HepG2 (cell line): Measurements from ENCODE around the gene PUM1. TPM values are rescaled to one million over a fixed set of nuclear protein-coding genes. Genes with fewer than 3 reads are reported as not detected.

Experiments used
- ATAC-seq: fragments of 200-7000 bp; cut with Tn5 transposase; 3 replicates; pipeline ENCODE4 v1.9.1; 2020; ENCODE audit warnings: mild to moderate bottlenecking, moderate library complexity
- BruUV-seq: library from RNA; stranded (reverse); fragments of 400-500 nt; replicated peaks from 2 replicates; lab custom pipeline; 2021; lab: Mats Ljungman, UMichigan
- CTCF ChIA-PET: fragments of 300-600 bp; formaldehyde crosslinking; extraction: SDS; loops from one replicate; lab custom pipeline; 2021; ENCODE audit warnings: low total read pairs, inconsistent platforms, low intra/inter-chr PET ratio; lab: Yijun Ruan, JAX
- POLR2A ChIA-PET: fragments of 350-600 bp; sonication (Branson Sonifier 250); formaldehyde crosslinking; loops from one replicate; lab custom pipeline; 2020; ENCODE audit warnings: antibody characterized with exemption, inconsistent platforms; lab: Yijun Ruan, JAX
- DNase-seq: peaks from one replicate; pipeline ENCODE4 v3.0.0-alpha.2; 2015; ENCODE audit warnings: low spot score
- FAIRE-seq: peaks from 3 replicates; lab custom pipeline; 2011; peaks lifted over from hg19 to GRCh38; lab: Jason Lieb, UNC
- H2AFZ ChIP-seq: one replicate; pipeline ENCODE4 v1.6.1; 2011; ENCODE audit warnings: low read length, inconsistent platforms
- H3K27ac ChIP-seq: fragments of 300-600 bp; 3 replicates; pipeline ENCODE4 v1.8.0; 2011; ENCODE audit warnings: mixed run types, mild to moderate bottlenecking, mixed read lengths, low read length, inconsistent platforms; ENCODE audit not compliant: insufficient read depth; ENCODE audit errors: extremely low read length
- H3K27me3 ChIP-seq, 2 experiments: fragments of 200-600 bp in 1 of 2; 2 replicates in 1 of 2; 3 replicates in 1 of 2; pipeline versions ENCODE4 v1.6.0 to v1.8.0; 2011; ENCODE audit warnings: low read length in 2 of 2, mild to moderate bottlenecking in 2 of 2, moderate library complexity in 2 of 2, inconsistent platforms in 1 of 2; ENCODE audit not compliant: insufficient read depth in 2 of 2, control insufficient read depth in 1 of 2
- H3K36me3 ChIP-seq, 2 experiments: fragments of 200-600 bp in 1 of 2; replicated peaks in 1 of 2; 2 replicates in 1 of 2; 3 replicates in 1 of 2; pipeline versions ENCODE4 v1.5.1 to v1.8.0; 2011; ENCODE audit warnings: low read length in 2 of 2, inconsistent platforms in 1 of 2; ENCODE audit not compliant: insufficient read depth in 2 of 2, control insufficient read depth in 1 of 2
- H3K4me1 ChIP-seq: 2 replicates; pipeline ENCODE4 v1.5.1; 2012; ENCODE audit warnings: low read length, inconsistent platforms; ENCODE audit not compliant: insufficient read depth
- H3K4me2 ChIP-seq: 2 replicates; pipeline ENCODE4 v1.6.0; 2011; ENCODE audit warnings: low read depth, low read length, inconsistent platforms
- H3K4me3 ChIP-seq, 3 experiments: fragments of 200-600 bp in 1 of 3; sonication (generic), shearing (Covaris generic) in 1 of 3; replicated peaks in 1 of 3; 2 replicates each; pipeline ENCODE4 v1.5.1; 2011 to 2016; ENCODE audit warnings: low read length in 3 of 3, inconsistent platforms in 2 of 3, low read depth in 2 of 3, mild to moderate bottlenecking in 2 of 3, control low read depth in 1 of 3, mixed read lengths in 1 of 3; ENCODE audit not compliant: insufficient read depth in 1 of 3
- H3K79me2 ChIP-seq: one replicate; pipeline ENCODE4 v1.6.1; 2011; ENCODE audit warnings: low read length, inconsistent platforms; ENCODE audit not compliant: insufficient read depth
- H3K9ac ChIP-seq: 2 replicates; pipeline ENCODE4 v1.6.0; 2011; ENCODE audit warnings: mild to moderate bottlenecking, low read depth, low read length, inconsistent platforms; ENCODE audit not compliant: insufficient read depth
- H3K9me3 ChIP-seq: 2 replicates; pipeline ENCODE4 v1.5.1; 2012; ENCODE audit warnings: mild to moderate bottlenecking, low read length
- H4K20me1 ChIP-seq: 2 replicates; pipeline ENCODE4 v1.6.0; 2011; ENCODE audit warnings: inconsistent platforms, mild to moderate bottlenecking, low read length, moderate library complexity; ENCODE audit not compliant: insufficient read depth
- EHMT2 ChIP-seq: fragments of 200-600 bp; sonication (generic); IDR thresholded peaks from 2 replicates; pipeline ENCODE4 v1.7.0; 2017; ENCODE audit warnings: antibody characterized with exemption, low read depth, low read length, borderline replicate concordance
- FOSL2 ChIP-seq: sonication (generic); formaldehyde crosslinking; IDR thresholded peaks from 2 replicates; pipeline ENCODE4 v1.4.0; 2020; ENCODE audit warnings: missing genetic modification reagents
- HNRNPLL ChIP-seq: fragments of 200-400 bp; formaldehyde crosslinking; IDR thresholded peaks from 2 replicates; pipeline ENCODE4 v1.6.1; 2017; ENCODE audit warnings: mild to moderate bottlenecking, low read depth, low read length; ENCODE audit not compliant: poor library complexity, severe bottlenecking
- KAT7 ChIP-seq: IDR thresholded peaks from 2 replicates; pipeline ENCODE4 v1.6.1; 2018; ENCODE audit warnings: borderline replicate concordance, missing compliant biosample characterization
- MAZ ChIP-seq, 2 experiments: sonication (generic) in 1 of 2; formaldehyde crosslinking in 1 of 2; IDR thresholded peaks; 2 replicates each; pipeline versions ENCODE4 v1.5.0 to v1.6.1; 2012 to 2020; ENCODE audit warnings: low read depth in 2 of 2, mild to moderate bottlenecking in 2 of 2, borderline replicate concordance in 1 of 2, improper control_type of control experiment in 1 of 2, low read length in 1 of 2, missing genetic modification reagents in 1 of 2, moderate library complexity in 1 of 2
- PITX1 ChIP-seq: sonication (generic); formaldehyde crosslinking; IDR thresholded peaks from 2 replicates; pipeline ENCODE4 v1.5.1; 2020; ENCODE audit warnings: mild to moderate bottlenecking, missing genetic modification reagents
- U2AF2 ChIP-seq: fragments of 200-400 bp; formaldehyde crosslinking; IDR thresholded peaks from 2 replicates; pipeline ENCODE4 v1.6.1; 2017; ENCODE audit warnings: low read depth, mild to moderate bottlenecking, low read length
- ZNF414 ChIP-seq: sonication (generic); formaldehyde crosslinking; IDR thresholded peaks from 2 replicates; pipeline ENCODE4 v1.5.0; 2020; ENCODE audit warnings: missing genetic modification reagents
- ZNF691 ChIP-seq: sonication (generic); formaldehyde crosslinking; IDR thresholded peaks from 2 replicates; pipeline ENCODE4 v1.4.0; 2020; ENCODE audit warnings: missing genetic modification reagents, low read depth, mild to moderate bottlenecking, borderline replicate concordance
- ZNF749 ChIP-seq: sonication (generic); formaldehyde crosslinking; IDR thresholded peaks from 2 replicates; pipeline ENCODE4 v1.8.0; 2022; ENCODE audit warnings: mild to moderate bottlenecking, missing genetic modification reagents, moderate library complexity, borderline replicate concordance
- ZUFSP ChIP-seq: sonication (generic); formaldehyde crosslinking; IDR thresholded peaks from 2 replicates; pipeline ENCODE4 v1.9.0; 2021; ENCODE audit warnings: missing genetic modification reagents, mild to moderate bottlenecking, borderline replicate concordance
- WGBS: methylation state at CpG from one replicate; pipeline ENCODE4 v1.1.6; 2017; ENCODE audit warnings: low lambda C conversion rate; 5-methylcytosine and 5-hydroxymethylcytosine counted together
- in situ Hi-C: cut with HindIII; loops from 2 replicates; pipeline ENCODE4 v1.10.0; 2017; ENCODE audit warnings: low pct_unique_long_range_greater_than_20kb; ENCODE audit not compliant: extremely low pct_ligation_motif_present
- intact Hi-C: fragments of 100-400 bp; cut with micrococcal nuclease; formaldehyde crosslinking; loops from one replicate; pipeline ENCODE4 v1.10.0; 2022; ENCODE audit not compliant: unreplicated experiment
- polyA plus RNA-seq, 8 experiments: library from polyadenylated mRNA; depleted of rRNA in 3 of 8; stranded (reverse) in 7 of 8; unstranded in 1 of 8; fragments of >200 nt; fragmentation: Illumina TruSeq in 4 of 8; extraction: Trizol in 4 of 8; gene quantifications; 2 replicates each; pipeline versions ENCODE4 v1.2.1 to v1.2.3, GENCODE V29; 2011 to 2016; ENCODE audit warnings: low read depth in 4 of 8, missing spikeins in 1 of 8, mixed read lengths in 1 of 8; ENCODE audit not compliant: insufficient read depth in 1 of 8
- total RNA-seq, 5 experiments: library from RNA; depleted of rRNA; stranded (reverse); fragments of >200 nt; fragmentation: Illumina TruSeq; extraction: Trizol; gene quantifications; 2 replicates each; pipeline ENCODE4 v1.2.3, GENCODE V29; 2016; ENCODE audit warnings: low read depth in 1 of 5
- TF ChIP-seq, protein P1 (sequence below): sonication (generic); formaldehyde crosslinking; IDR thresholded peaks from 2 replicates; pipeline ENCODE4 v1.5.0; 2020; ENCODE audit warnings: missing genetic modification reagents, mild to moderate bottlenecking, borderline replicate concordance
- TF ChIP-seq, protein P2 (sequence below): sonication (generic); formaldehyde crosslinking; IDR thresholded peaks from 2 replicates; pipeline ENCODE4 v1.4.0; 2020; ENCODE audit warnings: missing genetic modification reagents

Gene PUM1
- total and polyA plus RNA-seq, 2 of the 13 experiments (the other 11 are each of a cell fraction or from before 2014, with no cell fraction given), result 64.7 to 91.0 TPM

GRCh38 chr1:30998887-30999286 is 66.6 kb downstream of the PUM1 start:
- in situ Hi-C loops (no loop called here), intact Hi-C loops (no loop called here)
- peaks cover 84% of the 10 kb centered on the region for H3K79me2 ChIP-seq
- H4K20me1 ChIP-seq, result peaks cover 75% of the 10 kb centered on the region
- no peak overlapping the region for H3K4me3 ChIP-seq
- POLR2A ChIA-PET, result no interaction called here
- 100% methylated on average over 1 of the region's 1 CpG for WGBS
- peaks cover 27 to 84% of the 10 kb centered on the region in 2 experiments for H3K36me3 ChIP-seq
- no TSS peak for BruUV-seq
- H3K9me3 ChIP-seq, result no peaks in the 10 kb centered on the region
- TF ChIP-seq HNRNPLL (no peak), ZNF749 (CRISPR knock-in tag) (no peak), FOSL2 (CRISPR knock-in tag) (peak; percentile 67; the same call in 1 of the 2 replicates)
- TF ChIP-seq, protein P1, sequence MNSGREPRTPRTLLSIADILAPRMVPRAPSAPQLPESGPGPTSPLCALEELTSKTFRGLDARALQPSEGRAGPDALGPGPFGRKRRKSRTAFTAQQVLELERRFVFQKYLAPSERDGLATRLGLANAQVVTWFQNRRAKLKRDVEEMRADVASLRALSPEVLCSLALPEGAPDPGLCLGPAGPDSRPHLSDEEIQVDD (CRISPR knock-in tag), result no peak
- CTCF ChIA-PET, result no interaction called here
- DNase-seq, result no peak
- H3K4me1 ChIP-seq, result peaks cover 19% of the 10 kb centered on the region
- H3K27ac ChIP-seq, result no peak overlapping the region
- FAIRE-seq, result no peak
- no peak overlapping the region for H2AFZ ChIP-seq
- H3K27me3 ChIP-seq, result no peaks in the 10 kb centered on the region
- no peak overlapping the region for H3K4me2 ChIP-seq
- no peak for ATAC-seq
- no peak overlapping the region for H3K9ac ChIP-seq

- Histone ChIP-seq H3K27me3 (no peaks in the 10 kb centered on the region), H3K9ac (no peak overlapping the region), H3K79me2 (peaks cover 84% of the 10 kb centered on the region), H3K4me1 (peaks cover 19% of the 10 kb centered on the region), H3K36me3 (peaks cover 27 to 81% of the 10 kb centered on the region in 2 experiments), H3K27ac (no peak overlapping the region), H3K9me3 (no peaks in the 10 kb centered on the region), H3K4me2 (no peak overlapping the region), H2AFZ (no peak overlapping the region), H3K4me3 (no peak overlapping the region), H4K20me1 (peaks cover 69% of the 10 kb centered on the region)
- intact Hi-C loops (no loop called here), in situ Hi-C loops (no loop called here)
- ChIA-PET POLR2A (no interaction called here), CTCF (no interaction called here)
- no TSS peak for BruUV-seq
- ATAC-seq (no peak), FAIRE-seq (no peak), DNase-seq (no peak)
- WGBS, result over 99% methylated on average over 5 of the region's 5 CpGs
- TF ChIP-seq ZNF691 (no peak), ZNF414 (CRISPR knock-in tag) (no peak), KAT7 (CRISPR knock-in tag) (no peak), MAZ (IDR thresholded peaks at IDR 0.05; ENCODE audit: borderline replicate concordance, low read depth, low read length) (no peak), MAZ (CRISPR knock-in tag; IDR thresholded peaks at IDR 0.05; ENCODE audit: low read depth) (no peak), ZUFSP (CRISPR knock-in tag) (no peak), U2AF2 (no peak), EHMT2 (no peak), PITX1 (no peak)
- TF ChIP-seq, protein P2, sequence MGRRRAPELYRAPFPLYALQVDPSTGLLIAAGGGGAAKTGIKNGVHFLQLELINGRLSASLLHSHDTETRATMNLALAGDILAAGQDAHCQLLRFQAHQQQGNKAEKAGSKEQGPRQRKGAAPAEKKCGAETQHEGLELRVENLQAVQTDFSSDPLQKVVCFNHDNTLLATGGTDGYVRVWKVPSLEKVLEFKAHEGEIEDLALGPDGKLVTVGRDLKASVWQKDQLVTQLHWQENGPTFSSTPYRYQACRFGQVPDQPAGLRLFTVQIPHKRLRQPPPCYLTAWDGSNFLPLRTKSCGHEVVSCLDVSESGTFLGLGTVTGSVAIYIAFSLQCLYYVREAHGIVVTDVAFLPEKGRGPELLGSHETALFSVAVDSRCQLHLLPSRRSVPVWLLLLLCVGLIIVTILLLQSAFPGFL, result no peak
Measured at GRCh38 chr1:30998171-30998570, 67.3 kb downstream of the PUM1 start.
